C4-2B (cell line): ENCODE data around the gene C5AR1.

Source experiments
- ZFX ChIP-seq: fragments of 450-650 bp; IDR thresholded peaks from 2 replicates; pipeline ENCODE4 v1.6.1; 2017
- TF ChIP-seq, protein P1 (sequence below): fragments of 450-650 bp; conservative IDR thresholded peaks from 2 replicates; pipeline ENCODE4 v1.5.1; 2017; ENCODE audit warnings: mild to moderate bottlenecking

DNA sequence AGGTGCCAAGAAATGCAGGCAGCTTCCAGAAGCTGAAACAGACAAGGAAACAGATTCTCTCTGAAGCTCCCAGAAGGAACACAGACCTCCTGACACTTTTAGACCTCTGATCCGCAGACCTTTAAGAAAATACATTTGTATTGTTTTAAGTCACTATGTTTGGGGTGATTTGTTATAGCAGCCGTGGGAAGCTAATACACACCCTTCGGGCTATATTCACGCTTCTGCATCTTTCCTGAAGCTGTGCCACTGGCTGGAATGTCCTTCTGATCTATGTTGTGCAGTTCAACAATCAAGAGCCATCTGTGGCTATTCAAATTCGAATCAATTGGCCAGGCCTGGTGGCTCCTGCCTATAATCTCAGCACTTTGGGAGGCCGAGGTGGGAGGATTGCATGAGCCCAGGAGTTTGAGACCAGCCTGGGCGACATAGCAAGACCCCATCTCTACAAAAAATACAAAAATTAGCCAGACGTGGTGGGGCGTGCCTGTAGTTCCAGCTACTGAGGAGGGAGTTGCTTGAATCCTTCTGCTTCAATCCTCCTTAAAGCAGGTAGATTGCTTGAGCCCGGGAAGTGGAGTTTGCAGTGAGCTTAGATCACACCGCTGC lies 33.6 kb downstream of the C5AR1 start:
- TF ChIP-seq, protein P1, sequence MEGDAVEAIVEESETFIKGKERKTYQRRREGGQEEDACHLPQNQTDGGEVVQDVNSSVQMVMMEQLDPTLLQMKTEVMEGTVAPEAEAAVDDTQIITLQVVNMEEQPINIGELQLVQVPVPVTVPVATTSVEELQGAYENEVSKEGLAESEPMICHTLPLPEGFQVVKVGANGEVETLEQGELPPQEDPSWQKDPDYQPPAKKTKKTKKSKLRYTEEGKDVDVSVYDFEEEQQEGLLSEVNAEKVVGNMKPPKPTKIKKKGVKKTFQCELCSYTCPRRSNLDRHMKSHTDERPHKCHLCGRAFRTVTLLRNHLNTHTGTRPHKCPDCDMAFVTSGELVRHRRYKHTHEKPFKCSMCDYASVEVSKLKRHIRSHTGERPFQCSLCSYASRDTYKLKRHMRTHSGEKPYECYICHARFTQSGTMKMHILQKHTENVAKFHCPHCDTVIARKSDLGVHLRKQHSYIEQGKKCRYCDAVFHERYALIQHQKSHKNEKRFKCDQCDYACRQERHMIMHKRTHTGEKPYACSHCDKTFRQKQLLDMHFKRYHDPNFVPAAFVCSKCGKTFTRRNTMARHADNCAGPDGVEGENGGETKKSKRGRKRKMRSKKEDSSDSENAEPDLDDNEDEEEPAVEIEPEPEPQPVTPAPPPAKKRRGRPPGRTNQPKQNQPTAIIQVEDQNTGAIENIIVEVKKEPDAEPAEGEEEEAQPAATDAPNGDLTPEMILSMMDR: no peak
- no peak for TF ChIP-seq ZFX
